ENCODE measurements around the gene MACROD2. TPM values are rescaled to one million over a fixed set of nuclear protein-coding genes. Genes with fewer than 3 reads are reported as not detected.

Gene MACROD2
- total and polyA plus RNA-seq, 11 donors: 0.54 to 5.4 (median 2.4) TPM

- intact Hi-C loops (cut with DNase I): loop anchor here in 1 of 10 donors (10.0 kb wide), 1 partner anchor 61 kb away; no protein-coding TSS in a partner anchor
- no peak overlapping the region for H3K4me3 ChIP-seq
- no peaks in the 10 kb centered on the region for H3K36me3 ChIP-seq
- no peak overlapping the region for H3K27ac ChIP-seq
- ATAC-seq (no peak), DNase-seq (no peak)
- H3K9me3 ChIP-seq: no peaks in the 10 kb centered on the region
- 71 to 93% (median 82%) methylated on average over 2 of the region's 2 CpGs for WGBS, 4 donors
- H3K27me3 ChIP-seq: no peaks in the 10 kb centered on the region
- TF ChIP-seq CTCF (IDR thresholded peaks at IDR 0.05) (no peak), POLR2A (IDR thresholded peaks at IDR 0.05) (no peak)
- no peaks in the 10 kb centered on the region for H3K4me1 ChIP-seq
Observed at GRCh38 chr20:15154070-15154469, 1158.8 kb downstream of the MACROD2 start.

GRCh38 chr20:15155848-15156401 is 1160.6 kb downstream of the MACROD2 start:
- ATAC-seq: no peak
- no peak for TF ChIP-seq POLR2A (IDR thresholded peaks at IDR 0.05)
- TF ChIP-seq CTCF (IDR thresholded peaks at IDR 0.05): no peak

GRCh38 chr20:15158533-15158932 is 1163.2 kb downstream of the MACROD2 start:
- TF ChIP-seq POLR2A (IDR thresholded peaks at IDR 0.05) (no peak), CTCF (IDR thresholded peaks at IDR 0.05) (no peak)
- ATAC-seq (no peak), DNase-seq (no peak)
- WGBS, 4 donors: 43 to 76% (median 45%) methylated on average over 2 of the region's 2 CpGs
- H3K27ac ChIP-seq: no peak overlapping the region
- H3K4me3 ChIP-seq: no peak overlapping the region
- H3K4me1 ChIP-seq: peaks cover 0 to 4% (median 0%) of the 10 kb centered on the region in 12 donors
- H3K36me3 ChIP-seq: no peaks in the 10 kb centered on the region
- H3K27me3 ChIP-seq: no peaks in the 10 kb centered on the region
- no peaks in the 10 kb centered on the region for H3K9me3 ChIP-seq
- intact Hi-C loops (cut with DNase I): loop anchor here in 1 of 10 donors (10.0 kb wide), 1 partner anchor 56 kb away; no protein-coding TSS in a partner anchor

More at GRCh38 chr20:15155848-15156401, 1160.6 kb downstream of the MACROD2 start:
- Histone ChIP-seq H3K4me1 (no peaks in the 10 kb centered on the region), H3K4me3 (no peak overlapping the region), H3K27me3 (no peaks in the 10 kb centered on the region), H3K27ac (no peak overlapping the region), H3K36me3 (no peaks in the 10 kb centered on the region), H3K9me3 (no peaks in the 10 kb centered on the region)
- intact Hi-C loops (cut with DNase I): loop anchor here in 1 of 10 donors (10.0 kb wide), 1 partner anchor 59 kb away; no protein-coding TSS in a partner anchor
- DNase-seq: no peak

- Histone ChIP-seq H3K4me1 (peaks cover 0 to 4% (median 0%) of the 10 kb centered on the region in 12 donors), H3K27ac (no peak overlapping the region), H3K9me3 (no peaks in the 10 kb centered on the region), H3K4me3 (peak overlapping the region in 3 of 12 donors; percentile 3 to 39 (median 4)), H3K36me3 (no peaks in the 10 kb centered on the region), H3K27me3 (no peaks in the 10 kb centered on the region)
- 74 to 77% (median 76%) methylated on average over 6 of the region's 6 CpGs for WGBS, 4 donors
- intact Hi-C loops (cut with DNase I): no loop called here
- no peak for TF ChIP-seq POLR2A (IDR thresholded peaks at IDR 0.05)
- no peak for TF ChIP-seq CTCF (IDR thresholded peaks at IDR 0.05)
- DNase-seq (no peak), ATAC-seq (no peak)
Observed at GRCh38 chr20:15162079-15162647, 1166.8 kb downstream of the MACROD2 start.
